ENCODE results near the gene MORF4L1.

DNA sequence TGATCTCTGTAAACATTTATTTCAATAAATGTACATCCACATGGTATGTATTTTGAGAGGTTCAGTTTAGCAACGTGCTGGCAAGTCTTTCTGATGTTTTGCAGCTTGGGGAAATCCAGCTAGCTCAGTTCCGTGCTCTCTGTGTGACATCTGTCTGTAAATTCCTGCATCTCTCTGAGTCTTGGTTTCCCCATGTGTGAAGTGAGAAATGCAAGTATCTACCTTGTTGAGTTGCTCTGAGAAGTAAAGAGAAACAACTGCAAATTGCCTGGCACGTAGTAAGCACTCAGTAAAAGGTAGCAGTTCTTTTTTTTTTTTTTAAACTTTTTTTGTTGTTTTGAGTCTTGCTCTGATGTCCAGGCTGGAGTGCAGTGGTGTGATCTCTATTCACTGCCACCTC, 30.2 kb upstream of the MORF4L1 start:
- TF ChIP-seq, protein P1, sequence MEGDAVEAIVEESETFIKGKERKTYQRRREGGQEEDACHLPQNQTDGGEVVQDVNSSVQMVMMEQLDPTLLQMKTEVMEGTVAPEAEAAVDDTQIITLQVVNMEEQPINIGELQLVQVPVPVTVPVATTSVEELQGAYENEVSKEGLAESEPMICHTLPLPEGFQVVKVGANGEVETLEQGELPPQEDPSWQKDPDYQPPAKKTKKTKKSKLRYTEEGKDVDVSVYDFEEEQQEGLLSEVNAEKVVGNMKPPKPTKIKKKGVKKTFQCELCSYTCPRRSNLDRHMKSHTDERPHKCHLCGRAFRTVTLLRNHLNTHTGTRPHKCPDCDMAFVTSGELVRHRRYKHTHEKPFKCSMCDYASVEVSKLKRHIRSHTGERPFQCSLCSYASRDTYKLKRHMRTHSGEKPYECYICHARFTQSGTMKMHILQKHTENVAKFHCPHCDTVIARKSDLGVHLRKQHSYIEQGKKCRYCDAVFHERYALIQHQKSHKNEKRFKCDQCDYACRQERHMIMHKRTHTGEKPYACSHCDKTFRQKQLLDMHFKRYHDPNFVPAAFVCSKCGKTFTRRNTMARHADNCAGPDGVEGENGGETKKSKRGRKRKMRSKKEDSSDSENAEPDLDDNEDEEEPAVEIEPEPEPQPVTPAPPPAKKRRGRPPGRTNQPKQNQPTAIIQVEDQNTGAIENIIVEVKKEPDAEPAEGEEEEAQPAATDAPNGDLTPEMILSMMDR (IDR thresholded peaks at IDR 0.05) = no peak
- TF ChIP-seq POLR2AphosphoS5 (IDR thresholded peaks at IDR 0.05) (no peak), EP300 (IDR thresholded peaks at IDR 0.05; ENCODE audit: low read depth) (no peak), POLR2A (IDR thresholded peaks at IDR 0.05) (no peak)
